ENCODE results near the gene CUL2.
"Not testable (repeated sequence)": the region's sequence is repeated elsewhere in the genome, so short reads cannot be mapped to it uniquely, and the experiment has no call there.

CUL2 gene

GRCh38 chr10:35079265-35079664 is 10.9 kb downstream of the CUL2 start:
- no peak for DNase-seq

- no peak for DNase-seq
Measured at GRCh38 chr10:35075228-35075627, 14.9 kb downstream of the CUL2 start.

GRCh38 chr10:35074266-35074665 is 15.9 kb downstream of the CUL2 start:
- DNase-seq = peak in 1 of 2 donors; percentile 3

GRCh38 chr10:35070521-35070920 is 19.6 kb downstream of the CUL2 start:
- DNase-seq = no peak

DNA sequence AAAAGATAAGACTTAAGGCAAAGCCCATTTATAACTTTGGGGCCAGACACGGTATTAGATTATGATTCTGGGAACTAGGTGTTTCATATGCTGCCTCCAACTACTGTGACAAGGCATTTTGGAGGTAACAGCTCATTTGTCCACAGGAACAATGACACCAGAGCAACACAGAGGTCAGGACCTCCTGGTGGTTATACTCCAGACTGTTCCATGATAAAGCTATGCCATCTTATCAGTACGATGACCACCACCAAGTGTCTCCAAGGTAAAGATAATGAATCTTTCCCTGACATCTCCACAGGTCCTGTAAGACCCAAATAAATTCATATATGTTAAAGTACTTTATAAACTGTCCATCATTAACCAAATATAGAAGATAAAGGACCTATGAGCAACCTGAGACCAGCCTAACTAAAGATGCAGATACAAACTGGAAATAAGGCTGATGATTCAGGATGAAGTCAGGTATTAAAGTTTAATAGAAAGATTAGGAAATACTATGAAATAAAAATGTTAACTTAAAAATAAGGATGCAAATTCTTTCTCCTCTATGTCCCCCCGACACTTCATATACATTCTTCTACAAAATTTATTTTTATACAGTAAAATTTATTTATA is 26.2 kb downstream of the CUL2 start:
- no peak for DNase-seq

- DNase-seq = no peak
Measured at GRCh38 chr10:35059481-35059880, 30.7 kb downstream of the CUL2 start.

DNA sequence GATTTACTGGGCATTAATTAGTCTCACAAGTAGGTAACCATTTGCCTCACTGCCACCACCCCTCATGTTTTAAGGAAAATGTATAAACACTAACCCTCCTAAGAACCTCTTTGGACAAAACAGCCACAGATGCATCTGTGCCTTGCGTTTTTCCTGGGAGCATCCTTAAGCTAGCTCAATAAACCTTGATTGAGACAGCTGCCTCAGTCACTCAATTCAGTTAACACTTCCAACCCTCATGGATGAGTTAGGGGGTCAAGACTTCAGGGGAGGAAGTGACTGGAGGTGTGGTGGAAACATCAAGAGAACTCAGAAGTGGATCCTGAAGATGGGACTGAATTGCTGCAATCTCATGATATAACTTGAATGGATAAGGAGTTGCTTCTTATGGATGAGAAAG is 31.5 kb downstream of the CUL2 start:
- no peak for DNase-seq

DNA sequence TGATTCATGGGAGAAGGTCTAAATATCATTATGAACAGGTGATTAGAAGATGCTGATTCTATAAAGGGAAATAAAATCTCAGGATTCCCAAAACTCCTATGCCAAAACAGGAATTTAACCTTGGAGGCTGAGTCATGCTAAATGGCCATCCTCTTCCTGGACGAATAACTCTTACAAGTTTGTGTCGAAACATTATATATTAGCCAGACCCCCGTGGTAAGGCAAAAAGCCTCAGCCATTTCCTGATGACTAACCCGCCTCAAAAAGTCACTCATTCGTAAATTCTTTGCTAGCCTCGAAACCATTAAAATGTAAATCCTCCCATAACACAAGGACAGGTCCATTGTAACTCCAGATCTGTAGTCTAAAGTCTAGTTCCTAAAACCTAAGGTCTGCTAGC is 32.0 kb downstream of the CUL2 start:
- peak; percentile 11 to 24 for DNase-seq

DNA sequence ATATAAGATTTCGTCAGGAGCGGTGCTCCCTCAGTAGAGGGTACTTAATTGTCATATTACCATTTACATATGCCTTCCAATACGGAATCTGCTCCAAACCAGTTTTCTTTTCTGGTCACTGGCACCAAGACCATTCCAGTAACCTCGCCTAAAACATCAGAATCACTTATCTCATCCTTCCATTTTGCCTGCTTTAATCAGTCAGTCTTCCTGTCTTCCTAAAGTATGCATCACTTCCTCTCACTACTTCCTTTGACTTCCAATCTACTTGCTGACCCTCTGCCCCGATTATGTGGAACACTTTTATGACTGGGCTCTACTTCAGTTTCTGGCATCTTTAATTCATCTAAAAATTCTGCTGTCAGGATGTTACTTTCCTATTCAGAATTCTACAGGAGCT is 33.5 kb downstream of the CUL2 start:
- DNase-seq = no peak

DNA sequence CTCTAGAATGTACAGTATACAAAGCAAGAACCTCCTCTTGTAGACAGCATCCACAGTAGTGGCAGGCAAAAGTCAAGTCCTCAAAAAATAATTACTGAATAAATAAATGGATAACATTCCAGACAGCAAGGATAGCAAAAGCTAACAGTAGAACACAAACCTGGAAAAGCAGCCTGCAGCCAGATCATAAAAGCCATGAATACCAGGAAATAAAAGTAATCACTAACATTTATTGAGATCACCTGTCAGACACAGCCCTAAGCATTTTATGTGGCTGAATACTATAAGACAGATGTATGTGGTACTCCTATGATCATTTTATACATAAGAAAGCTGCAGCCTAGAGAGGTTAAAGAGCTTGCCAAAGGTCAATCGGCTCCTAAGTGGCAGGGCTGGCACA is 34.0 kb downstream of the CUL2 start:
- no peak for DNase-seq

GRCh38 chr10:35050568-35050967 is 39.6 kb downstream of the CUL2 start:
- DNase-seq = no peak

GRCh38 chr10:35046074-35046473 is 44.1 kb downstream of the CUL2 start:
- DNase-seq = no peak

GRCh38 chr10:35045275-35045674 is 44.9 kb downstream of the CUL2 start:
- DNase-seq = not testable (repeated sequence)

- no peak for DNase-seq
Measured at GRCh38 chr10:35043796-35044344, 46.3 kb downstream of the CUL2 start.

GRCh38 chr10:35042783-35043182 is 47.4 kb downstream of the CUL2 start:
- DNase-seq = no peak

- DNase-seq = peak in 1 of 2 donors; percentile 48
Measured at GRCh38 chr10:35041502-35041879, 48.6 kb downstream of the CUL2 start.

DNA sequence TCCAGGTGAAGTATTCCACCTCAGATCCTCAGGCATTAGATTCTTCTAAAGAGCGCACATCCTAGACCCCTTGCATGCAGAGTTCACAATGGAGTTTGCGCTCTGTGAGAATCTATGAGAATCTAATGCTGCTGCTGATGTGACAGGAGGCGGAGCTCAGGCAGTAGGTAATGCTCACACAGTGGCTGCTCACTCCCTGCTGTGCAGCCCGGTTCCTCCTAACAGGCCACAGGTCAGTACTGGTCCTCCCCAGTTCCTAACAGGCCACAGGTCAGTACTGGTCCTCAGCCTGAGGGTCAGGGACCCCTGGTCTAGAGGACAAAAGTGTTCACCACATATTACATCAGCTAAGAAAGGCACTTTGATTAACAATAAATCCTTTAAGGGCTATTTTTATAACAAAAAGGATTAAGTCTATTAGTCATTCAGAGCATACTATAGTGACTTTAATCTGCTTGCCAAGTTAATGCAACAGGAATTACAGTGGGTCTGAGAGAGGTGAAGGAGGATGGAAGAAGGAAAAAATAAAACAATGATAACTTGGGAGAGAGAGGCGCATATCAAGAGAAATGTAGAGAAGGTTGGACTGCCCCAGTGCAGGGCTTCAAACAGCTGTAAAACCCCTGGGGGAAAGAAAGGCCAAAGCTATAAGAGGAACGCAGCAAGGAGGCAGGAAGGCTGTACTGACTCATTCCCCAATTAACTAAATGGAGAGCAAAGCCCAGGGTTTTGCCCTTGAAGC is 49.2 kb downstream of the CUL2 start:
- DNase-seq = no peak

DNA sequence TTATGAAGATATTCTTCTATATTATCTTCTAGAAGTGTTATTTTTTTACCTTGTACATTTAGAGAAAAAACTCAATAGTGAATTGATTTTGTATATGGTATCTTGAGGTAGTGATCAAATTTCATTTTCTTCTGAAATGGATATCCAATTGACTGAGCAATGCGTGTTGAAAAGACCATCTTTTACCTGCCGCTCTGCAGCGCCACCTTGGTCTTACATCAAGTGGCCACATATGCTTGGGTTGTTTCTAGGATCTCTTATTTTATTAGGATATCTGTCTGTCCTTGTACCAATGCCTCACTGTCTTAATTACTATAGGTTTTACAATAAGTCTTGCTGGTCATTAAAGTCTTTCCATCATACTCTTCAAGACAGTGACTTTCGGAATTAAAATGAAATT is 53.0 kb downstream of the CUL2 start:
- no peak for DNase-seq

DNA sequence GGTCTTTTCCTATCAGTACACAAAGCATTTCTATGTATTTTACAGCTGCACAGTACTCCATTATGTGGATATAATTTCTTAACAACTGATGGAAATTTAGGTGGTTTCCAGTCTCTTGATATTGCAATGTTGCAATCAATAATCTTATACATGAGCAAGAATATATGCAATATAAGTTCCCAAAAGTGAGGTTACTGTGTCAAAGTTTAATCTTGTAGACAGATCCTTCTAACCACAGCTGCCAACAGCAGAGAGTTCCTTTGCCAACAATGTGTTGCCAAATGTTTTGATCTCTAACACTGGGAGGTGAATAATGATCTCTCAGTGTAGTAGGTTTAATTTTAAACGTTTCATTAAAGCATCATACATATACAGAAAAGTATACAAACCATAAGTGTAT is 54.5 kb downstream of the CUL2 start:
- peak; percentile 52 to 55 for DNase-seq

DNA sequence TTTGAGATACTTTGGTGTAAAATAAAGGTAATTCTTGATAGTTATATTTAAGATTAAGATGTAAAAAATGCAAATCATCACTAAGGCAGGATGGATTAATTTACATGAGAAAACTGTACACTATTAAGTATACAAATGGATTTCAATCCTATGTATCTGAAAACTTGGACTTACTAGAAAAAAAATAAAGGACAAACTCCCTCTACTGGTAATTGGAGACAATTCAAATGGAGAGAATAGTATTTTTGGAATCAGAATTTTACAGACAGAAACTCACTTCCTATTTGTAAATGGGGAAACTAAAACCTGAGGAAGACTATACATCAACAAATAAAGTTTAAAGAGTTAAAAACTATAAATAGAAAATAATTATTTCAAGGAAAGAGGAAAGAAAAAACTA is 62.6 kb downstream of the CUL2 start:
- DNase-seq = peak in 1 of 2 donors; percentile 56

DNA sequence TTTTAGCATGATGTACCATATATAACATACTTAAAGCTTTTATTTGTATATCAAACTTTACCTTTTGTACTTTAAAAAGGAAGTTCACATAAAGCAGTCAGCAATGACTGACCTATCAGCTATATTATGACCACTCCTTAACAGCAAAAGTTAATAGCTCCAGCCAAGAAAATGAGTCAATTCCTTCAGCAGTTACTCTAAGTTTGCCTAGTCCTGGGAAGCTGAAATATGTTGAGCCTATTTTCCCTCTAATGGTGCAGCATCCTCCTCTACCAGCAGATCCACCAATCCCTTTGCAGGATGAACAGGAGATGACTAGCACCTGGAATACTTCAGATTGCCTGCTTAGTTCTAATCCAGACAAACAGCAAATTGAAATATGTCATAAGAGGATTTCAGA is 64.2 kb downstream of the CUL2 start:
- DNase-seq = no peak

GRCh38 chr10:35020481-35020880 is 69.7 kb downstream of the CUL2 start:
- DNase-seq = no peak

DNA sequence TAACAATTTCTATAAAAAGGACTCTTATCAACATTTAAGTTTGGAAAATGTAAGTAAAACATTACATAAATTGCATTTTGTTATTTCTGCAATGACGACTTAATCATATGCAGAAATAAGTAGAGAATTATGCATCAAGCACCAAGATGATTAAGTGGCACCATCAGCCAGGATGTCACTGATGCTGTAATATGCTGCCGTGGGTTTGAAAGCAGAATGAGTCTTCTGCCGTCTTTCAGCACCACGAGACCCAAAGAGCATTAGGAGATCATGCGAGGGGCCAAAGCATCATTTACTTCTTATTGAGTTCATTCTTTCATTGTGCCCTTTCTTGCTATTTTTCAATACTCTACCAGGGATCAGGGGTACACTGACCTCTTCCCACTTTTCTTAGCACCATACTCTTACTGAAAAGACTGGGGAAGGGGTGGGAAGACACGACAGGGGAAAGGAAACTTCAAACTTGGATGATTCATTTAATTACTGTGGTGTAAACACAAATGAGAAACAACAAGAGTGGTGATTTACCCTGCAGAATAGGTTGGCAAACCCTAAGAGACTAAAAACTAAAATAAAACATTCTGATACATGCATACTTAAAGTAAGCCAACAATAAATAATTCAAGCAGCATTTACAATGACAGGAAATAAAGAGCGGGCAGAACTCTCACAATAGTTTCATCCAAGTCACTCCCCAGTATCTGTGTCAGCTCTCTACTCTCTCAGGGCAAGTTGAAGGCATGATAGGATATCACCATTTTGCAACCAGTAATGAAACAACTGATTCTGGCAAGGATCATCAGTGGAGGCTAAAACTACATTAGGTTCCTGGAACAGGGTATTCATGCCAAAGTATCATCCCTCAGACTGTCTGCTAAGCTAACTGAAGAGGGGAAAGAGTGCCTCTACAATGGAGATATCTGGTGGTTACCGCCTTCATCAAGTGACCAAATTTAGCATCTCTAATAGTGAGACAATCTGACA is 70.8 kb downstream of the CUL2 start:
- DNase-seq = no peak

Data from inflammatory macrophage (primary cell).